Vagina (tissue), 2 donors: ENCODE data around the gene PLAC1. TPM values are rescaled to one million over a fixed set of nuclear protein-coding genes. Genes with fewer than 3 reads are reported as not detected.

Source experiments
- DNase-seq, 2 donors: peaks; one replicate each; pipeline ENCODE4 v3.0.0-alpha.2; 2017; ENCODE audit errors: extremely low spot score in 2 of 2
- H3K27ac ChIP-seq: fragments of 200-600 bp; sonication (generic); one replicate; pipeline ENCODE4 v1.5.1; 2019
- H3K27me3 ChIP-seq: fragments of 200-600 bp; sonication (generic); one replicate; pipeline ENCODE4 v1.5.1; 2019
- H3K36me3 ChIP-seq, 2 donors: fragments of 200-600 bp; sonication (generic); one replicate each; pipeline ENCODE4 v1.5.1; 2017 to 2019
- H3K4me1 ChIP-seq: fragments of 200-600 bp; sonication (generic); one replicate; pipeline ENCODE4 v1.5.1; 2019
- H3K4me3 ChIP-seq, 2 donors: fragments of 200-600 bp; sonication (generic); 1 replicate in 1 of 2; 2 replicates in 1 of 2; pipeline ENCODE4 v1.5.1; 2016 to 2019
- H3K9me3 ChIP-seq: fragments of 200-600 bp; sonication (generic); one replicate; pipeline ENCODE4 v1.5.1; 2019
- POLR2A ChIP-seq, 2 donors: fragments of 450-650 bp; IDR thresholded peaks; one replicate each; pipeline ENCODE4 v1.6.1; 2017; ENCODE audit warnings: antibody characterized with exemption in 2 of 2, mild to moderate bottlenecking in 2 of 2, moderate library complexity in 2 of 2
- POLR2AphosphoS5 ChIP-seq, 2 donors: sonication (generic); formaldehyde crosslinking; IDR thresholded peaks; one replicate each; pipeline ENCODE4 v1.9.0; 2017; ENCODE audit warnings: antibody characterized with exemption in 2 of 2, mild to moderate bottlenecking in 2 of 2, low read depth in 1 of 2; ENCODE audit not compliant: insufficient read depth in 1 of 2
- intact Hi-C: fragments of 100-400 bp; cut with DNase I; formaldehyde crosslinking; loops from one replicate; pipeline ENCODE4 v1.15.1; 2023
- total RNA-seq: library from RNA; depleted of rRNA; stranded (reverse); fragments of >200 nt; gene quantifications from one replicate; pipeline ENCODE4 v1.2.3, GENCODE V29; 2016
- TF ChIP-seq, protein P1 (sequence below), 3 experiments: fragments of 450-650 bp in 2 of 3; fragments of 200-600 bp in 1 of 3; sonication (generic) in 1 of 3; IDR thresholded peaks; one replicate each; pipeline ENCODE4 v1.5.1; 2017 to 2019; ENCODE audit warnings: antibody characterized with exemption in 3 of 3, mild to moderate bottlenecking in 2 of 3, moderate library complexity in 2 of 3

The PLAC1 gene
- total RNA-seq, 1 donor from 2014 or later, result not detected

DNA sequence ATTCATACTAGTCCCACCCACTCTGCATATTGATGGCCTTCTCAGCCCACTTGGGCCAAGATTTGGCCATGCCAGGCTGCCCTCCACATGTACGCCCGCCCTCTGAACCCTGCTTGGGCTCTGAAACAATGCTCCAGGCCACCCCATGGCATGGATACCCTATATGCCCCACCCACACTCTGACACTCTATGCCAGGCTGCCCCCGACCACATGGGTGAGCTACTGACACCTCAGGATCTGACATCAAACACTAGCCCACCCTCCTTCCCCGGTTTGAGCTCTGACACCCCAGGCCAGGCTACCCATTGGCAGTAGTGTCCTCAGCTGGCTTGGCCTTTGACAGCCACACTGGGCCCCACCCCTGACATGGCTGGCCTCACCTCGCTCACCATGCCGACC, 128.8 kb downstream of the PLAC1 start:
- peak in 1 of 2 donors; percentile 75 for DNase-seq
- intact Hi-C loops, result no loop called here
- Histone ChIP-seq H3K4me3 (no peak overlapping the region), H3K36me3 (no peaks in the 10 kb centered on the region), H3K9me3 (no peaks in the 10 kb centered on the region), H3K27me3 (no peaks in the 10 kb centered on the region), H3K4me1 (no peaks in the 10 kb centered on the region), H3K27ac (no peak overlapping the region)
- TF ChIP-seq, protein P1, sequence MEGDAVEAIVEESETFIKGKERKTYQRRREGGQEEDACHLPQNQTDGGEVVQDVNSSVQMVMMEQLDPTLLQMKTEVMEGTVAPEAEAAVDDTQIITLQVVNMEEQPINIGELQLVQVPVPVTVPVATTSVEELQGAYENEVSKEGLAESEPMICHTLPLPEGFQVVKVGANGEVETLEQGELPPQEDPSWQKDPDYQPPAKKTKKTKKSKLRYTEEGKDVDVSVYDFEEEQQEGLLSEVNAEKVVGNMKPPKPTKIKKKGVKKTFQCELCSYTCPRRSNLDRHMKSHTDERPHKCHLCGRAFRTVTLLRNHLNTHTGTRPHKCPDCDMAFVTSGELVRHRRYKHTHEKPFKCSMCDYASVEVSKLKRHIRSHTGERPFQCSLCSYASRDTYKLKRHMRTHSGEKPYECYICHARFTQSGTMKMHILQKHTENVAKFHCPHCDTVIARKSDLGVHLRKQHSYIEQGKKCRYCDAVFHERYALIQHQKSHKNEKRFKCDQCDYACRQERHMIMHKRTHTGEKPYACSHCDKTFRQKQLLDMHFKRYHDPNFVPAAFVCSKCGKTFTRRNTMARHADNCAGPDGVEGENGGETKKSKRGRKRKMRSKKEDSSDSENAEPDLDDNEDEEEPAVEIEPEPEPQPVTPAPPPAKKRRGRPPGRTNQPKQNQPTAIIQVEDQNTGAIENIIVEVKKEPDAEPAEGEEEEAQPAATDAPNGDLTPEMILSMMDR (IDR thresholded peaks at IDR 0.05), result no peak
- TF ChIP-seq POLR2A (IDR thresholded peaks at IDR 0.05), result no peak
- no peak for TF ChIP-seq POLR2AphosphoS5 (IDR thresholded peaks at IDR 0.05; ENCODE audit: insufficient read depth in 1 of 2, low read depth in 1 of 2)

- no peak for TF ChIP-seq POLR2AphosphoS5 (IDR thresholded peaks at IDR 0.05; ENCODE audit: insufficient read depth in 1 of 2, low read depth in 1 of 2)
- TF ChIP-seq, protein P1 (IDR thresholded peaks at IDR 0.05), result no peak
- TF ChIP-seq POLR2A (IDR thresholded peaks at IDR 0.05), result no peak
- Histone ChIP-seq H3K9me3 (no peaks in the 10 kb centered on the region), H3K4me3 (no peak overlapping the region), H3K27ac (no peak overlapping the region), H3K4me1 (no peaks in the 10 kb centered on the region), H3K36me3 (no peaks in the 10 kb centered on the region), H3K27me3 (no peaks in the 10 kb centered on the region)
- DNase-seq, result peak in 1 of 2 donors; percentile 79
- intact Hi-C loops, result no loop called here
Observed at GRCh38 chrX:134528960-134529359, 129.3 kb downstream of the PLAC1 start.

GRCh38 chrX:134526399-134526798, 131.9 kb downstream of the PLAC1 start:
- Histone ChIP-seq H3K27ac (no peak overlapping the region), H3K27me3 (no peaks in the 10 kb centered on the region), H3K4me1 (no peaks in the 10 kb centered on the region), H3K4me3 (no peak overlapping the region), H3K36me3 (no peaks in the 10 kb centered on the region), H3K9me3 (no peaks in the 10 kb centered on the region)
- intact Hi-C loops, result no loop called here
- no peak for TF ChIP-seq POLR2A (IDR thresholded peaks at IDR 0.05)
- no peak for TF ChIP-seq POLR2AphosphoS5 (IDR thresholded peaks at IDR 0.05; ENCODE audit: insufficient read depth in 1 of 2, low read depth in 1 of 2)
- TF ChIP-seq, protein P1 (IDR thresholded peaks at IDR 0.05), result no peak
- no peak for DNase-seq

GRCh38 chrX:134525086-134525792, 133.0 kb downstream of the PLAC1 start:
- TF ChIP-seq, protein P1 (IDR thresholded peaks at IDR 0.05), result no peak
- TF ChIP-seq POLR2A (IDR thresholded peaks at IDR 0.05) (no peak), POLR2AphosphoS5 (IDR thresholded peaks at IDR 0.05; ENCODE audit: insufficient read depth in 1 of 2, low read depth in 1 of 2) (no peak)
- Histone ChIP-seq H3K4me3 (no peak overlapping the region), H3K36me3 (no peaks in the 10 kb centered on the region), H3K27ac (no peak overlapping the region), H3K27me3 (no peaks in the 10 kb centered on the region), H3K9me3 (no peaks in the 10 kb centered on the region), H3K4me1 (no peaks in the 10 kb centered on the region)
- DNase-seq, result peak in 1 of 2 donors; percentile 5
- intact Hi-C loops, result no loop called here

DNA sequence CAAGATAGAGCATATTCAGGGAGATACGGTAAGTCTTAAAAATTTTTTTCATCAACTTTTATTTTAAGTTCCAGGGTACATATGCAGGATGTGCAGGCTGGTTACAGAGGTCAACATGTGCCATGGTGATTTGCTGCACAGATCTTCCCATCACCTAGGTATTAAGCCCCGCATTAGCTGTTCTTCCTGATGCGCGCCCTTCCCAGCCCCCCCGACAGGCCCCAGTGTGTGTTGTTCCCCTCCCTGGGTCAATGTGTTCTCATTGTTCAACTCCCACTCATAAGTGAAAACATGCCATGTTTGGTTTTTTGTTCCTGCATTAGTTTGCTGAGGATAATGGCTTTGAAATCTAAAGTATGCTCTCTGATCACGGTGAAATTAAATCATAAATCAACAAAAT, 134.1 kb downstream of the PLAC1 start:
- no peak overlapping the region for H3K4me3 ChIP-seq
- no peak for TF ChIP-seq POLR2A (IDR thresholded peaks at IDR 0.05)
- TF ChIP-seq, protein P1 (IDR thresholded peaks at IDR 0.05), result no peak
- no peak for TF ChIP-seq POLR2AphosphoS5 (IDR thresholded peaks at IDR 0.05; ENCODE audit: insufficient read depth in 1 of 2, low read depth in 1 of 2)
- H3K4me1 ChIP-seq, result no peaks in the 10 kb centered on the region
- H3K36me3 ChIP-seq, result no peaks in the 10 kb centered on the region
- H3K27ac ChIP-seq, result no peak overlapping the region
- DNase-seq, result peak in 1 of 2 donors; percentile 56
- H3K27me3 ChIP-seq, result no peaks in the 10 kb centered on the region
- no peaks in the 10 kb centered on the region for H3K9me3 ChIP-seq
- intact Hi-C loops, result no loop called here
